Calu3 (cell line): Measurements from ENCODE around the gene BICDL1. TPM values are rescaled to one million over a fixed set of nuclear protein-coding genes. Genes with fewer than 3 reads are reported as not detected.

ENCODE experiments used
- BruUV-seq: library from RNA; stranded (reverse); fragments of 400-500 nt; replicated peaks from 2 replicates; lab custom pipeline; 2021; lab: Mats Ljungman, UMichigan
- CTCF ChIA-PET: fragments of 300-600 bp; sonication (Branson Sonifier 250); formaldehyde crosslinking; loops from one replicate; lab custom pipeline; 2022; ENCODE audit warnings: antibody characterized with exemption; lab: Charles Lee
- DNase-seq: peaks from one replicate; pipeline ENCODE4 v3.0.0; 2022
- H3K27ac Mint-ChIP-seq: one replicate; pipeline ENCODE4 v1.8.0; 2022; ENCODE audit warnings: mixed read lengths; ENCODE audit not compliant: unreplicated experiment
- H3K27me3 Mint-ChIP-seq: one replicate; pipeline ENCODE4 v1.8.0; 2022; ENCODE audit warnings: mixed read lengths; ENCODE audit not compliant: unreplicated experiment
- H3K36me3 Mint-ChIP-seq: one replicate; pipeline ENCODE4 v1.8.0; 2022; ENCODE audit warnings: mild to moderate bottlenecking, moderate library complexity, mixed read lengths; ENCODE audit not compliant: insufficient read depth, unreplicated experiment
- H3K4me1 Mint-ChIP-seq: one replicate; pipeline ENCODE4 v1.8.0; 2022; ENCODE audit warnings: mild to moderate bottlenecking, low read depth, mixed read lengths; ENCODE audit not compliant: unreplicated experiment
- H3K4me3 Mint-ChIP-seq: one replicate; pipeline ENCODE4 v1.8.0; 2022; ENCODE audit warnings: mild to moderate bottlenecking, low read depth, moderate library complexity, mixed read lengths; ENCODE audit not compliant: unreplicated experiment
- H3K9me3 Mint-ChIP-seq: one replicate; pipeline ENCODE4 v1.8.0; 2022; ENCODE audit warnings: low read depth, mixed read lengths; ENCODE audit not compliant: unreplicated experiment
- CTCF ChIP-seq: fragments of 200-600 bp; IDR thresholded peaks from one replicate; pipeline ENCODE4 v1.8.0; 2022; ENCODE audit warnings: antibody characterized with exemption; ENCODE audit not compliant: unreplicated experiment
- intact Hi-C: fragments of 100-400 bp; cut with micrococcal nuclease; formaldehyde crosslinking; loops from one replicate; pipeline ENCODE4 v1.10.0; 2022; ENCODE audit not compliant: unreplicated experiment
- total RNA-seq: library from RNA; stranded (reverse); gene quantifications from 2 replicates; pipeline ENCODE4 v1.2.3, GENCODE V29; 2022

The BICDL1 gene
- total RNA-seq, 1 experiment from 2014 or later: 25.7 TPM

GRCh38 chr12:120115066-120115465 lies 126.0 kb downstream of the BICDL1 start:
- Mint-ChIP-seq H3K4me1 (peaks cover 42% of the 10 kb centered on the region), H3K27ac (peak overlapping the region; percentile 96), H3K4me3 (peak overlapping the region; percentile 98), H3K9me3 (no peaks in the 10 kb centered on the region), H3K27me3 (no peaks in the 10 kb centered on the region), H3K36me3 (peaks cover 58% of the 10 kb centered on the region)
- DNase-seq: no peak
- intact Hi-C loops: loop anchor here (5.0 kb wide), 1 partner anchor 177 kb away; the partner anchor contains the start of genes RNU4-1 and RNU4-2
- BruUV-seq: no TSS peak
- TF ChIP-seq CTCF: no peak
- CTCF ChIA-PET: interaction anchor here (0.6 to 0.7 kb wide), 3 partner anchors 26 to 167 kb away, joined by 3 to 7 read pairs (median 4); partner anchors contain the start of gene BICDL1

- CTCF ChIA-PET: interaction anchor here (0.6 to 1.8 kb wide), 4 partner anchors 85 to 167 kb away, joined by 3 to 7 read pairs (median 6); partner anchors contain the start of gene RPLP0
- Mint-ChIP-seq H3K4me1 (peaks cover 49% of the 10 kb centered on the region), H3K36me3 (peaks cover 62% of the 10 kb centered on the region)
Measured at GRCh38 chr12:120115692-120116440, 126.8 kb downstream of the BICDL1 start.

GRCh38 chr12:120116441-120116791 lies 127.4 kb downstream of the BICDL1 start, which contains the start of gene RAB35:
TSS of gene RAB35 (minus strand) at chr12:120116753. CDS start at chr12:120116650, 103 bp downstream.
- CTCF ChIA-PET: interaction anchor here (1.1 to 1.8 kb wide), 4 partner anchors 37 to 142 kb away, joined by 3 to 6 read pairs (median 3); partner anchors contain the start of gene RPLP0
- peaks cover 63% of the 10 kb centered on the region for H3K36me3 Mint-ChIP-seq
- H3K9me3 Mint-ChIP-seq: no peaks in the 10 kb centered on the region
- DNase-seq: no peak
- no TSS peak for BruUV-seq
- intact Hi-C loops: loop anchor here (5.0 kb wide), 1 partner anchor 176 kb away; the partner anchor contains the start of genes RNU4-1 and RNU4-2
- H3K27me3 Mint-ChIP-seq: no peaks in the 10 kb centered on the region
- peak within 1 kb of the TSS; percentile 96 for H3K27ac Mint-ChIP-seq
- H3K4me1 Mint-ChIP-seq: peaks cover 51% of the 10 kb centered on the region
- peak within 1 kb of the TSS; percentile 98 for H3K4me3 Mint-ChIP-seq
- TF ChIP-seq CTCF: no peak

More at GRCh38 chr12:120115692-120116440, 126.8 kb downstream of the BICDL1 start:
- TF ChIP-seq CTCF: no peak
- DNase-seq: peak; percentile 52
- H3K9me3 Mint-ChIP-seq: no peaks in the 10 kb centered on the region
- peak overlapping the region; percentile 96 for H3K27ac Mint-ChIP-seq
- TSS peak; percentile 72 for BruUV-seq
- no peaks in the 10 kb centered on the region for H3K27me3 Mint-ChIP-seq
- intact Hi-C loops: loop anchor here (5.0 kb wide), 1 partner anchor 176 kb away; the partner anchor contains the start of genes RNU4-1 and RNU4-2
- H3K4me3 Mint-ChIP-seq: peak overlapping the region; percentile 98

GRCh38 chr12:120116792-120117651 lies 128.0 kb downstream of the BICDL1 start:
- Mint-ChIP-seq H3K27ac (peak overlapping the region; percentile 95), H3K9me3 (no peaks in the 10 kb centered on the region), H3K4me1 (peaks cover 51% of the 10 kb centered on the region), H3K36me3 (peaks cover 65% of the 10 kb centered on the region), H3K4me3 (peak overlapping the region; percentile 98), H3K27me3 (no peaks in the 10 kb centered on the region)
- BruUV-seq: no TSS peak
- CTCF ChIA-PET: interaction anchor here (0.6 to 1.8 kb wide), 9 partner anchors 9 to 179 kb away, joined by 3 to 6 read pairs (median 3); partner anchors contain the start of genes PXN and RPLP0
- TF ChIP-seq CTCF: no peak
- intact Hi-C loops: loop anchor here (5.0 kb wide), 1 partner anchor 175 kb away; the partner anchor contains the start of genes RNU4-1 and RNU4-2
- DNase-seq: peak; percentile 99
